Jurkat, Clone E6-1 (cell line): ENCODE data around the gene COBL.

ENCODE experiments used
- DNase-seq: peaks from one replicate; pipeline ENCODE4 v3.0.0-alpha.2; 2011; ENCODE audit warnings: low read depth, low spot score
- H3K4me3 ChIP-seq: 2 replicates; pipeline ENCODE4 v1.5.1; 2011; ENCODE audit warnings: mild to moderate bottlenecking, low read length, control low read depth, moderate library complexity

The COBL gene

DNA sequence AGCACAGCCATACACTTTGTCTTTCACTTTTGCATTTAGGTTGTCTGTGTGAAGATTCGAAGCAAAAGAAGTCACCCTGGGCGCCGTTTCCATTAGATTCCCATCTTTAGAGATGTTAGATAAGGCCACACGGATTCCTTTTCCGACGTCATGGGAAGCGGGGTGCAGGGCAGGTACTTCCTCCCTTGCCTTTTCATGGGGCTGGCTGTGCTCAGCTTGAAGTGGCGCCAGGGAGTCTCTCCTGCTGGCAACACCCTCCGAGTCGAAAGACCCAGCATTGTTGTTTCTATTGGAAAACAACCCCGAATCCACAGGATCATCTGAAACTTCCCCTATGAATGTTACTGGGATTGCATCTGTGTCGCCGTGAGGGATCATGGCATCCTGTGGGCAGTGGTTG is 287.5 kb downstream of the COBL start:
- no peak overlapping the region for H3K4me3 ChIP-seq
- DNase-seq = no peak

DNA sequence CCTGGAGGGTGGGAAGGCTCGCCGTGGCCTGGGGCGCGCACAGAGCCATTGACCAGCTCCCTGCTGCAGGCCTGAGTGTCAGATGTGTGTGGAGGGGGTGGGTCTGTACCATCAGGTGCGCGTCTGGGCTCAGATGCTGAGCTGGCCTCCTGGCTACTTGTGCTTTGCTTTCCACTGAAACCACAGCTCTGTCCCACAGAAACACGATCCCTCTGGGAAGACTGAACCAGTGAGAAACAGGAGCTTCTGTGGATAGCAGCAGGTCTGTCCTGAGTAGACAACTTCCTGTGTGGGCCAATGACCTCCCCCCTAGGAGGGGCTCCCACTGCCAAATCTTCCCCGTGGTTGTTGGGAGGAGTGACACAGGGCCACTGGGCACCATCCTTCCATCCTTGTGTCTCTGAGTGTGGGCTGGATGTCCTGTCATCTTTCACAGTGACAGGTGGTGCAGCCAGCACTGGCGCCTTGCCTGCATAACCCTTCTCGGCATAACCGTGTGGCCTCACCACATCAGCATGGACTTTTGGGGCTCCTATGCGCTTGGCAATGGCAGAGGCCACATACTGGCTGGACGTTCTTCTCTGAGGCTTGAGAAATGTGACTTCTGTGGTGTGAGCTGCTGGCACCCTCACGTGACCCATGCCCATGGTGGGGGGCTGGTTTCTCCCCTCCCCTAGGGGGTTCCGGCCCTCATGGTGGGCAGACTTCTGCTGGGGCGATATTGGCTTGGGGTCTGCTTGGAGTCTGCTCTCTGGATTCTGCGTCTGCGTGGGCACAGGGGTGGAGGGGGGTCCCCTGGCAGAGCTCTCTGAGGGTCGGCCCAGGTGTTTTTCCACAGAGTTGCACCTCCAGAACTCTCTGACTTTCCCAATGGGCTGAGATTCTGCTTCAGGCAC is 288.4 kb downstream of the COBL start:
- H3K4me3 ChIP-seq = no peak overlapping the region
- DNase-seq = no peak

DNA sequence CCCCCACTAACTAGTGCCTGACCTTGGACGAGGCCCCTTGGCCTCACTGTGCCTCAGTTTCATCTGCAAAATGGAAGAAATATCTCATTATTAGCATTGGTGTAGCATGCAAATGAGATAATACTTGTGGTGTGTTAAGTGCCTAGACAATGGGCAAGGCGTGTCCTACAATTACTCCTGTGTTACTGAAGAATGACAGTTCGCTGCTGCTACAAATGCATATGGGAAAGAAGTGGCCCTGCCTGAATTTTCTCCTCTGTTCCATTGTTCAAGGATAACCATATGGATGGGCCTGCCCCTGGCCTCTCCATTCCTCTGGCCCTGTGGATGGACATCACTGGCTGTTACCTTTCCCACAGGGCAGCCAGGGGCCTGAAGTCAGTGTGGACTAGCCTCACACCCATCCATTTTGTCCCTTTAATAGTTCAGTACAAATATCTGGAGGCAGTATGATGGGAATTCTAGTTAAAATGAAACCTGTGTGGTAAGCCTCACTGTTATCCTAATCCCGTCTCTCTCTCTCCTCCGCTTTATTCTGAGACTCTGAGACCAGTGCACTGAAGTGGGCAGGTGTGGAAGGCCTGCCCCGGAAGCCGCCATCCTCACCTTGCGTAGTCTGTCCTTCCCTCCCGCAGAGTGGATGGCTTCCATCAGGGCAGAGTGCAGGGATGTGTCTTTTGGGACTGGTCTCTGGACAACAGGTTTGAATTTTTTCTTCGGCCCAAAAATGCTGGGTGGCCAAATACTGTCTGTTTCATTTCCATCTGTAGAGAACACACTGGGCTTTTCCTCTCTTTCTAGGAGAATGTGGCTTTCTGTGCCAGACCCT is 289.3 kb downstream of the COBL start:
- no peak overlapping the region for H3K4me3 ChIP-seq
- no peak for DNase-seq

DNA sequence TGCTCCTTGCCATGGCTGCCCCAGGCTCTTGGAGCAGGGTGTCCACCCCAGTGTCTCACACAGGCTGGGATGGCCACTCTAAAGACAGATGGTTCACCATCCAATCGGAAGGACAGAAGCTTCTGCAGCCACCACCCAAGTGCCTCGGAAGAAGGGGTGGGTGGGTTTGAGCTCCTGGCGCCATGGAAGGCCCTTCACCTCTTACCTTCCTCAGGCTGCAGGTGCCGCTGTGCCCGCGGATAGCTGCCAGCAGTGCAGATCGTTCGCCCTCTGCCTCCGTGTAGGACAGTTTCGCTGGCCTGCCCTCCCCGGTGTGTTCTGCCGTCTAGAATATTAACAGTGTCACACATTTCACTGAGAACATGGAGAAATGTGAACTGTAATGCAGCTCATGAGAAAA is 290.3 kb downstream of the COBL start:
- DNase-seq = no peak
- H3K4me3 ChIP-seq = no peak overlapping the region

DNA sequence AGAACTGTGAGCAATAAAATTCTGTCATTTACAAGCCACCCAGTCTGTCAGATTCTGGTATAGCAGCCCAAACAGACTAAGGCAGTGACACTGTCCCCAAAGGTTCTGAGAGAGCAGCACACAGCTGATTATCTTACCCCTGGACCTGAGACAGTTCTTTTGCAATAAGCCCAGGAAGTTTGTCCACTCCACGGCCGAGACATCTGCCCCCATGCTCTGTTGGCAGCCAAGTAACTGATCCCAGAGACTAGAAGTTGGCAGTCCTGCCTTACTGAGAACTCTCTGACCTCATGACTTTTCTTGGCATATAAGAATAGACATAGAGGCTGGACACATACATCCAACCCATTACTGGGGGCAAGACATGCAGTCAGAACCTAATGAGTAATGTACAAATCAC is 290.9 kb downstream of the COBL start:
- H3K4me3 ChIP-seq = no peak overlapping the region
- no peak for DNase-seq

DNA sequence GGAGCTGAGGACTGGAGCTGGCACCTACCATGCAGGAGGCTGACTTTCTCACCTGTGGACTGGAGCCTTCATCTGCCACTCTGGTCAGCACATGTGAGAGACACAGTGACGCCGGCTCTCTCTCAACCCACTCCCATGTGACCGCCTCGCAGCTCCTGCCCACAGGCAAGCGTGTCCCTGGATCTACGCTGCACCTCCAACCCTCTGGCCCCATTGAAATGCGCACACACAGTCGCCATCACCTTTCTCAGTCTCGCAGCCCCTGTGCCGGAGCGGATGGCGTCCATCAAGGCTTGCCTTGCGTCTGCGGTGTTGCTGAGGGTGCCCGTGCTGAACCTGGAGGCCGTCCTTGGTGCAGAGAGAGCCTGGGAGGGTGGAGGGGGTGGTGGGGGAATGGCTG is 291.7 kb downstream of the COBL start:
- DNase-seq = no peak
- no peak overlapping the region for H3K4me3 ChIP-seq

DNA sequence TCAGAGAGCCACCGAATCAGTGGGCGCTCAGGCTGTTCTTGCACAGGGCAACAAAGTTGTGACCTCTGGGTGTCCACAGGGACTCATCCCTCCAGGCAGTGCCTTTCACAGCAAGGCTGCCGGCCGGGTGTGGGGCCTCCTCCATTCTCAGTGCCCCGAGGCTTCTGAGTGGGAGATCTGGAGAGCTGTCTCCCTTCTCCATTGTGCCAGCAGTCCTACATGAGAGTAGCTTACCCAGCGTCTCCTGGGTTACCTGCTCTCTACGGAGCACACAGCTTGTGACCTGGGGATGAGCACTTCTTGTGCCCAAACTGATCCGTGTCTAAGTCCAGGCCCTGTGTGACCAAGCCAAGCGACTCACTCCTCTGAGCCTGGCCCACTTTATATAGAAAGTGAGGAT is 293.1 kb downstream of the COBL start:
- DNase-seq = no peak
- H3K4me3 ChIP-seq = no peak overlapping the region

DNA sequence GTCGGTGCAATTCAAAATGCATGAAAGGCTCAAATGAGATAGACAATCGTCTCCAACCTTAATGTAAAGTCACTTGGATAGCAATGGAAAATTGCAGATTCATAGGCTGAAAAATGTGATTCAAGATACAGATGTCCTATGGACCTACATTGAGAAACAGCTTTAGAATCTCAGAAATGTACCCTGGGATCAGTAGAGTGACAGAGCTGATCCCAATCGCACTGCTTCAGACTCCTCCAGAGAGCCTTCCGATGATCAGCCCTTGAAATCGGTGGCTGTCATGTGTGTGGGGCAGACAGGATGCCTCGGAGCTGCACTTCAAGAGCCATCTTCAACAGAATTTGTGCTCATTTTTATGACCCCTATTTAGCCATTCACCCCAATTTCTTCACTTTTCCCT is 293.8 kb downstream of the COBL start:
- no peak for DNase-seq
- no peak overlapping the region for H3K4me3 ChIP-seq

DNA sequence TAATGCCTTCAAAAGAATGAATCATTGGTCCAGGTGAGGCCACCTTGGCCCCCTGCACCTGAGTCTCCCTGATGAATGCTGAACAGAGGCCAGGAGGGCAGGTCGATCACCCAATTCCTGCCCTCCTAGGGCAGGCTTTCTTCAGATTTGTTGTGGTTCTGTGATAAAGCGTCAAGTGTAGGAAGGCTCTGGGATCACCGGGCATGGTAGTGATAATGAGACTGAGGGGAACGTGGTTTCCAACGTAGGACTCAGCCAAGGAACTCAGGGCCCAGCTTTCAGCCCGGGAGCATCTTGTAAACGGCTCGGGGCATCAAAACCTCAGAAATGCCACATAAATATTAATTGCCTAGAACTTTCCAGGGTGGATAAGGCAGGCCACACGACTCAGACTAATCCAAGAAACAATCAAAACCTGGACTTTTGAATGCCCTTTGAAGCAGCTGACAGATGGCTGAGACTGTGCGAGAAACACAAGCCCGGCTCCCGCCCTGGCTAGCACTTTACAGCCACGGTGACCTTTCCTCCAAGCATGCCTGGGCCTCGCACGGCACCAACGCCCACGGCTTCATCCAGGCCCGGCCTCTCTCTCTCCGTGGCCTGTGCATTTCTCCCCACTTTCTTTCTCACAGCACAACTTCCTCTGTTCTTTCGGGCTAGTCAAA is 294.6 kb downstream of the COBL start:
- DNase-seq = no peak
- no peak overlapping the region for H3K4me3 ChIP-seq

DNA sequence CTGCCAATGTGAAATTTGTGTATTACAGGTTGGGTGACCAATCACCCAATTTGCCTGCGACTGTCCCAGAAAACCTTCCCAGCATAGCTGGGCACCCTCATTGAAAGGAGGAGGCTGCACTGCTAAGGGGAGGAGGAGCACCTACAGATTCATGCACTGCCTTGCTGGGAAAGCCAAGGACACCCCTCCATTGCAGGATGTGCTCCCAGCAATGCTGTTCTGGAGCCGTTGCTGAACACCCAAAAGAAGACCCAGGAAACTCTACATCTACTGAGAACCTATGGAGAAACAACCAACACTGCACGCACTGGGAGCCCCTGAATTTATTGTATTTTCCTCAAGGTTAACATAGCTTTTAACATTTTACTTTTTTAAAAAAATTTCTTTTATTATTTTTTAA is 295.7 kb downstream of the COBL start:
- no peak overlapping the region for H3K4me3 ChIP-seq
- DNase-seq = no peak

DNA sequence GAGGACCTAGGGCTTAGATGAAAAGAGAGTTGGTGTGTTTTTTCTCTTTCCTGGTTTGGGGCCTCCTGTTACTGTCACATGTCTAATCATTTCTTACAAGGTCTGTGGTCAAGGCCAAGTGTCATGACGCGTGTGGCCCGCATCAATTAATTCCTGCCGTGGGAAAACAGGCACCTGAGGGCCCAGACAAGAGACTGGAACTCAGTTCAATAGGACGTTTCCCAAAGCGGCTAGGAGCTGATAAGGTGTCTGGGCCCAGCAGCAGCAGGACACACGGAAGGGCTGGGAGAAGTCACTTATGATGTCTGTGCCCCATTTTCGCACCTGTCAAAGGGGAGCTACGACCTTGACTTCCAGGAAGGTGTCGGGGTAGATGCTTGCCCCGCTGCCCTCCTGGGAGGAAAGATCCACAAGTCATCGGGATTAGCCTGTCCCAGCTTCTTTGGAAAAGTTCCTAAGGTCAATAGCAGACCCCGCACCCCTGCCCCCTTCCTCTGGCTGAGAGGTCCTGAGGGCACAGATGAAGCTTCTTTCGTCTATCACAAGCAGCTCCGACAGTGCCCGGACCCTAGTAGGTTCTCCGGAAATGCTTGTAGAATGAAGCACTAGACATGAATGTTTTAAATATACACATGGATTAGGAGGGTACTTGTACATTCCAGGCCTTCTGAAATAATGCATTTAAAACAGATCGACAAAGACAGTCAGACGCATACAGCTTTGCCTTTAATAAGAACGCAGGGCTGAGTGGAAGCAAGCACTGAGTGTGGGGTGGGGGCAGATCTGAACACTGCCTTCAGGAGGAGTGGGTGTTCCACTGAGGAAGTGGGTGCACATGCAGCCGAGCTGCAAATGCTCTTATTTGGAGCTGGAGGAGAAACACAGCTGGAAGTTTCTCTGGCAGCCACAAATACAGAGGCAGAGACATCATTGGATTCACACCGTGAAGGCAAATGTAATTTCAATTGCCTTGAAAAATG is 296.4 kb downstream of the COBL start:
- no peak overlapping the region for H3K4me3 ChIP-seq
- no peak for DNase-seq

DNA sequence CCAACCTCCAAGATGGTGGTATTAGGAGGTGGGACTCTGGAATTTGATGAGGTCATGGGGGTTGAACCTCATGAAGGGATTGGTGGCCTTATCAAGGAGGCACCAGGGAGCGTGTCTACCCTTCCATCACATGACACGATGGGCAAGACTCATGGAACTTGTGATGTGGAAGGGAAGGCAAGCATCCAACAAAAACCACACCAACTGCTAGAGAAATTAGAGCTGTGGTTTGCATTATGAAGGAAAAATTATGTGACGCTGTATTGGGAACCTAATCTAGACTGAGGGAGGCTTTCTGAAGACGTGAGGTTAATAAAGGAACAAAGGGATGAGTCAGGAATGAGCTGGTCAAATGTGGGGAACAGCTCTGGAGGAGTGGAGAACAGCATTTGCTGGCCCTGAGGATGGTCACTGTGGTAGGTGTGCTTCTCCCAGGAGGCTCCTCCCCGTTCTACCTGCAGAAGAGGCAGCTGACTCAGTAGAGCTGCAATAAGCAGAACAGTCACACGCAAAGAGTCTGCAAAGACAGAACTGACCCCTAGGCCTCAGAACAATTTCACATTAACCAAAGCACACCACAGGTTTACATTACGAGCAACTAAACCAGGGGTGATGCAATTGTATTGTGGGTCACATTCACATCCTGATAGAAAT is 297.3 kb downstream of the COBL start:
- no peak overlapping the region for H3K4me3 ChIP-seq
- DNase-seq = no peak

DNA sequence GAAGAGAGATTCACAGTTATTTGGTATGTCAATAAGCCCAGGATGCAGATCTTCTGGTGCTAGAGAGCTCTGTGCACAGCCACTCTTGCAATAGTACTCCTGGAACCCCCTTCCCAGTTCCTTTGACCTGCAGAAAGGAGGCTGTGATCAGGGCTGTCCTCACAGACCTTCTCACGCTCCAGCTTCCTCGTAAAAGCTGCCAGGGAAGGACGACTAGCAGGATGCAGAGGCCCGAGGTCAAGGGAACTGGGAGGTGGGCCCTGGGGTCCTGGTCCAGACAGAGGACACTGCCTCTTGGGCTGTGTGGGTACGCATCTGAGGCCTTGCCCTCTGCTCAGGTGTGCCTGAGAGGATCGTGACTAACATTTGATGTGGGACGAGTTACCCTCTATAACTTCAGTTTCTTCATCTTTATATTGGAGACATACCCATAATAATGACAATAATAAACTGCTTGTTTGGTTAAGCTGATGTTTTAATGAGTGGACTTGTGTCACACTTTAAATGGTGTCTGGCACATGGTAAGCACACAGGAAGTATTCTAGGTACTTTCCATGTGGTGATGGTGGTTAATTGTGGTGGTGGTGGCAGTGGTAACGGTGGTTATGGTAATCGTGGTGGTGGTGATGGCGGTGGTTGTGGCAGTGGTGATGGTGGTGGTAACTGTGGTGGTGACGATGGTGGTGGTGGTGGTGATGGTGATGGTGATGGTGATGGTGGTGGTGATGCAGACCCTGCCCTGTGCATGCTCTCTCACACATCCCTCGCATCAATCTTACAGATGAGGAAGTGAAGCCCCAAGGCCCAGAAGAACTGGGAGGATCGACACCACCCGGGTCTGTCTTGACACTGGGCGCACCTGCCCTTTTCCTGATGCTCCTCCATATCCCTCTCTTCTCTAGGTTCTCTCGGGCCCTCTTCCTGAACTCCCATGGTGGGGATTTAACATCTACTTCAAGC is 298.8 kb downstream of the COBL start:
- peak; percentile 7 for DNase-seq
- H3K4me3 ChIP-seq = no peak overlapping the region

DNA sequence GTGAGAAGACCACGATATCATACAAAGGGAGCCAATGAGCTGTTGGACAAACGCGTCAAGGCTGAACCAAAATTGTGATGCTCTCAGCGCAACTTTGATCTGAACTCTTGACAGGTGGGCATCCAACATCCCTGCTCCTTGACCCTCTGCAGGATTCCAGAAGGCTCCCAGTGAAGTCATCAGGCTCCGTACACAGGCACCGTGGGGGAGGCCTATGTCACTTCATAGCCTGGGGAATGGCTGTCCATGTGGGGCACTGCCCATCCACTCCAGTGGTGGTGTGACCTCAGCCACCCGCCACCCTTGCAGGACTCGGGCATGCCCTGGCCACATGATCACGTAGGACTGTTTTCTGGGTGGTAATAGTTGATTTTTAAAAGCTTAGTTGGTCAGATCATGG is 300.1 kb downstream of the COBL start:
- DNase-seq = no peak
- H3K4me3 ChIP-seq = no peak overlapping the region

DNA sequence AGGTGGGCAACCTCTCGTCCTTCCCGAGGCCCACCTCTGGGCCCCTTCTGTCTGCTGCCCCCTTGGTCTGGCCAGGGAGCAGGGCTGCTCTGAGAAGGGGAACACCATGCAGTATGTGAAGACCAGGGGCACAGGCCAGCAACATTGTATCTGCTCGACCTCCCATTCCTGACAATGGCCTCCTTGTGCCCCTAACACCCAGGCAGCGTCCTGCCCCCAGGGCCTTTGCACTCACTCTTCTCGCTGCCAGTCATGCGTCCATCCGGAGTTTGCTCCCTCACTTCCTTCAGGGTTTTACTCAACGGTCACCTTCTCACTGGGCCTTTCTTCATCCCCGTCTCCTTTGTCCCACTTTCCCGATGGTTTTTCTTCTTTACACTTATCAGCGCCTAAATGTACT is 301.0 kb downstream of the COBL start:
- H3K4me3 ChIP-seq = no peak overlapping the region
- no peak for DNase-seq

DNA sequence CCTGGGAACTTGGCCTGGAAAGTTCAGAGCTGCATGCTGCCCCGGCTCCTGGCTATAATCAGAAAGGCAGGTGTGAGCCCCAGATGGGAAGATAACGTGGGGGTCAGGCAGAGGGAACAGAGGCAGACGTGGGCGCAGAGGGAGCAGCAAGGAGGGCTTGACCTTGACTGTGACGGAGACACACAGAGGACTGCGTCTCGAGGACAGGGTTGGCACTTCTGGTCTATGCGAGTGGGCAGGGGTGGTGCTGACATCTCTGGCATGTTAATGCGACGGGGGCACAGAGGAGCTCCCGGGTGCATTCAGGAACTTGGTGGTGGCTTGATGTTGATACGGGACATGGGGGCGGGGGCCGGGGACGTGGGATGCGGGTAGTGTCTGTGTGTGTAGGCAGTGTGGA is 301.8 kb downstream of the COBL start:
- no peak overlapping the region for H3K4me3 ChIP-seq
- DNase-seq = no peak

DNA sequence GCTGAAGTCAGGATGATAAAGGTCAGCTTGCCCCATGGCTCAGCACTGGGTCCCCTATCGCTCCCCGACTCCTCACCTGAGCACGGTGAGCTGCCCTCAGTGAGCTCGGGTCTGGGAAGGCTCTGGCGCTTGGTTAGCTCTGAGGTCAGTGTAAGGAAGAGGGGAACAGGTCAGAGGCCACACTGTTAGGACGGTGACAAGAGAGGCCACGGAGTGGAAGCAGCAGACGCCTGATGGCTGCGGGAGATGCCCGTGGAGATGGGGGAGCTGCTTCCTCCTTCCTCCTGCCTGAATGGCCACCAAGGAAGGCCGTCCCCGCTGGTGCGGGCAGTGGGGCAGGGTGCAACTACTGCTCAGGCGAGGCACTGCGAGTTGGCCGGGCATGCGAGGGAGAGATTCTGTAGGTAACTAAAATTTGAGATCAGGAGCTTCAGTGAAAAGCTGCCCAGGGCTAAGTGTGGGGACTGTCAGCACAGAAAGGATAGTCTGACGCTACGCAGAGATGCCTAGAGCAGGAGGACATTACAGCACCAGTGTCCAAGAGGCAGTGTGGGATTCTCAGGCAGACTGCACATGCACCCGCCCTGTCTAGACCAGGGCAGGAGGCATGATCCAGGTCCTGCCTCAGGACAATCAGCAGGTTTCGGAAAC is 302.6 kb downstream of the COBL start:
- no peak for DNase-seq

More for the DNA sequence above, 302.6 kb downstream of the COBL start:
- H3K4me3 ChIP-seq = no peak overlapping the region
